NCI-H82 (cell line): ENCODE measurements around the gene RPL32.
"Not testable (repeated sequence)": the region's sequence is repeated elsewhere in the genome, so short reads cannot be mapped to it uniquely, and the experiment has no call there.

ENCODE experiments used
- DNase-seq: peaks from one replicate; lab custom pipeline; 2025; lab: John Stamatoyannopoulos, UW

Gene RPL32

GRCh38 chr3:12841149-12841969, at the start of gene RPL32:
Gene RPL32 (minus strand): TSS chr3:12841565. CDS start chr3:12840237, 1,328 bp downstream.
- DNase-seq = peak; percentile 96

DNA sequence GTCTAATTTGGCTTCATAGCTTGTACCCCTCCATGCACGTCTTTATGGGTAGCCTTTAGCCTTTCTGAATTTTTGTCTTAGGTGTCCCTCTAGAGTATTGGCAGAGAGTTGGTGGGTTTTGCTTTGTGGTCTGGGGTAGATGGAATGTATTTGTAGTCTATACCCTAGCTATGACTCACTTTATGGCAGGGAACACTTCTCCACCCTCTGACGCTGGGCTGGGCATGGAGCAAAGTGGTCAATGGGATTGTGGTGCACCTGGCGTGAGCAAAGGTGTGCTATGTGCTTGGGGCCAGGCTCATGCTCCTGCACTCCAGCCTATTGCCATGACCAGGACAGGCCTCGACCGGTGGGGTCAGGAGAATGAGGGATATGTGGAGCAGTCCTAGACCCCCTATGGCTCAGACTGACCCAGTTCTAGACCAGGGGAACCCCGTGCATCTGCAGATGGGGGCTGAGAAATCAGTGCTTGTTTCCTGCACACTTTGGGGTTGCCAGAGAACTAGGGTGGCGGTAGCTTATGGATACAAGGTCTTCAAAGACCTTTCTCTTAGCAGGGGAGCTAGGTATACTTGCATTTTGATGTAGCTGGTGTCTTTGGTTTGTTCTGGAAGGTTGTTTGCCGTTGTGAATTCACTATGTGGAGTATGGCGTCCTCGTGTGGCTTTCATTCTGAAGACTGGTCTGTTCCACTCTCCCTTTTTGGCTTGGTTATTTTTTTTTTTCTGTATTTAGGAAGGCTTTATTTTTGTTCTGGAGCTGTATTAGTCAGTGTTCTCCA, 49.4 kb upstream of the RPL32 start:
- DNase-seq = no peak

DNA sequence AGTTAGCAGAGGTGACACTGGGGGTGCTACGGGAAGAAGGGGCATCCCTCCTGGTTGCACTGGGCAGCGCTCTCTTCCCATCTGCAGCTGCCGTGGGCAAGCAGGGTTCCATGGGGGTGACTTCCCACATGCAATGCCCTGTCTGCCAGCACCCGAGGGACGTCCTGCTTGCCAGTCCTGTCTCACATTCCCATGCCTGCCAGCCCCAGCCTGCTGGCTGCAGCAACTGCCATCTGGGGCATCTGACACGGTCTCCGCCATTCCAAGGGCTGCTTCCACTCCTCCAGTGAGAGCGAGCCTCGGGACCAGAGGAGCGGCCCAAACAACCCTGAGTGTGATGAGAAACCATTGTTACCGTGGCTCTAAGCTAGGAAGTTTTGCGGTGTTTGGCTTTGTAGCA, 45.4 kb upstream of the RPL32 start:
- DNase-seq = no peak

DNA sequence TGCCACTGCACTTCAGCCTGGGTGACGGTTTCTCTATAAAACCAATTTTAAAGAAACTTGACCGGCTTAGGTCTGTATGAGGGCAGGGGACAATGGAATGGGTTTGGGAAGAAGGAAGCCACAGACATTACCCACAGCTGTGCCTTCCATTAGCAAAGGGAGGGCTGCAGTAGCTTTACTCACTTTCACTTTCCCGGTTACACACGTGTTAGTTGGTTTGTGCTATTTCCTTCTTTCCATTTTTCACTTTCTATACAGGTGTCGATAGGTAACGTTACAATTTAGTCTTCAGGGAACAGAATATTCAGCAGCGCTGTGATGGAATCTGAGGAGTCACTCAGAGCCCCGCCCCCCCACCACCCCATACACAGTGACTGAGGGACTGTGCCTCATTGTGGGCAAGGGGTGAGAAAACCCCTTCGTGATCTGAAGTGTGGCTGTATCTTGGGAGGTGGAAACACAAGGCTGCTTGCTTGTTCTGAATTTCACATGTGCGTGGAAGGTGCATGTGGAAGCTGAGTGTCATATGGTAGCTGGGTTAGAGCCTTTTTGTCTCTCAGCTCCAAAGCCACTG, 44.8 kb upstream of the RPL32 start:
- no peak for DNase-seq

DNA sequence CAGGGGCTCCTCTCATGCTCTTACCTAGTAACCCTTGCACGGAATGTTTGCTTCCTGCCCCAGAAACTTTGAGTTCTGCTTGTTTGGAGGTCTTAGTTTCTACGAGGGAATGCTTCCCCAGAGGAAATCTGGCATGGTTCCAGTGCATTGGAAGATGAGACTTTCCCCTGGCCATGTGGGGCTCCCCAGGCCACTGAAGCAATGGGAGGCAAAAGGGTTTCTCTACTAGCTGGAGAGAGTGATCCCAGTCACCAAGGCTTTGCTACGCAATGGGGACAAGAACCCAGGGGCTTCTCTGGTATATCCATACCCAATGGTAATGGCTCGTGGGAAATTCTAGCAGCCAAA, 44.2 kb upstream of the RPL32 start:
- no peak for DNase-seq

- DNase-seq = no peak
Measured at GRCh38 chr3:12884790-12885582, 43.6 kb upstream of the RPL32 start.

DNA sequence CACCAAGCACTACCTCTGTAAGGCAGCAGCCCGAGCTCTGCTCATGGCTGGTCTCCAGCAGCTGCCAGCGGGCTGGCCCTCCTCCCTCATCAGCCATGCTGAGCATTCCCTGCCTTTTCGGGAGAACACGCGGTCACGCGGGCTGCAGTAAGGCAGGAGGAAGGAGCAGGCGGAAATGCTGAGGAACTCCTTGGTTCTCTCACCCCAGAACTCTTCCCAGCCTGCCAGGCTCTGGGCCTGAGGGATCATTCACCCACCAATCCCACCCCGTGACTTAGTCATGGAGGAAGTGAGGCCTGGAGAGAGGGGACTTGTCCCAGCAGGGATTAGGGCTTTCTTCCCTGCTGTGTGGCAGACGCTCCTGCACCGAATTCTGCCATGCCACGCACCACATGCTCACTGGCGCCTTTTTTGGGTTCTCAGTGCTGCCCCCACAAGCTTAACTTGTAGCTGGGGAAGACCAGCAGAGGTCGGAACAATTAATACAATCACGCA, 42.9 kb upstream of the RPL32 start:
- DNase-seq = no peak

GRCh38 chr3:12882336-12883310, 41.3 kb upstream of the RPL32 start:
- no peak for DNase-seq

DNA sequence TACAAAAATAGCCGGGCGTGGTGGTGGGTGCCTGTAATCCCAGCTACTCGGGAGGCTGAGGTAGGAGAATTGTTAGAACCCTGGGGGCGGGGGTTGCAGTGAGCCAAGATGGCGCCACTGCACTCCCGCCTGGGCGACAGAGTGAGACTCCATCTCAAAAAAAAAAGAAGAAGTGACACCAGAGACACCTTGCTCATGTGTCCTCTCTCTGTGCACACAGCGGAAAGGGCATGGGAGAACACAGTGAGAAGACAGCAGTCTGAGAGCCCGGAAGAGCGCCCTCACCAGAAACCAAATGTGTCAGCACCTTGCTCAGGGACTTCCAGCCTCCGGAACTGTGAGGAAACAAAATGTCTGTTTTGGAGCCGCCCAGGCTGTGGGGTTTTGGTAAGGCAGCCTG, 40.5 kb upstream of the RPL32 start:
- not testable (repeated sequence) for DNase-seq

GRCh38 chr3:12879191-12879815, 37.9 kb upstream of the RPL32 start:
- no peak for DNase-seq

- DNase-seq = not testable (repeated sequence)
Measured at GRCh38 chr3:12878758-12879157, 37.4 kb upstream of the RPL32 start.

DNA sequence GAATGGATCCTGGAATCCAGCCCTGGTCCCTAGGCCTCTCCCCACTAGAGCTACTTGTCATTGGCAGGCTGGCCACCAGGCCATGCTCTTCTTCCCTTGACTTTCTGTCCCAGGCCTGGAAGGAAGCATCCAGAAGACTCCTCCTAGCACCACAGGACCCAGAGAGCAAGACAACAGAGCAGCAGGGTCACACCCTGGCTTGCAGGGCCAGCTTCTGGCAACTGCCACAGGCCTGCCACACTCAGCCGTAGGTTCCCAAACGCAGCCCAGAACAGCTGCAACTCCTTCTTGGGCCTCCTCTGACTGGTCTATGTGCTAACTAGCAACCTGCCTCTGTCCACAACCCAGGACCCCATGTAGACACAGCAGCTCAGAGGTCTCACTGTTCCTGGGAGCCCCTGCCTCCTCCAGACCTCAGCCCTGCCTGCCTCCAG, 36.8 kb upstream of the RPL32 start:
- no peak for DNase-seq

- DNase-seq = no peak
Measured at GRCh38 chr3:12877040-12877439, 35.7 kb upstream of the RPL32 start.

DNA sequence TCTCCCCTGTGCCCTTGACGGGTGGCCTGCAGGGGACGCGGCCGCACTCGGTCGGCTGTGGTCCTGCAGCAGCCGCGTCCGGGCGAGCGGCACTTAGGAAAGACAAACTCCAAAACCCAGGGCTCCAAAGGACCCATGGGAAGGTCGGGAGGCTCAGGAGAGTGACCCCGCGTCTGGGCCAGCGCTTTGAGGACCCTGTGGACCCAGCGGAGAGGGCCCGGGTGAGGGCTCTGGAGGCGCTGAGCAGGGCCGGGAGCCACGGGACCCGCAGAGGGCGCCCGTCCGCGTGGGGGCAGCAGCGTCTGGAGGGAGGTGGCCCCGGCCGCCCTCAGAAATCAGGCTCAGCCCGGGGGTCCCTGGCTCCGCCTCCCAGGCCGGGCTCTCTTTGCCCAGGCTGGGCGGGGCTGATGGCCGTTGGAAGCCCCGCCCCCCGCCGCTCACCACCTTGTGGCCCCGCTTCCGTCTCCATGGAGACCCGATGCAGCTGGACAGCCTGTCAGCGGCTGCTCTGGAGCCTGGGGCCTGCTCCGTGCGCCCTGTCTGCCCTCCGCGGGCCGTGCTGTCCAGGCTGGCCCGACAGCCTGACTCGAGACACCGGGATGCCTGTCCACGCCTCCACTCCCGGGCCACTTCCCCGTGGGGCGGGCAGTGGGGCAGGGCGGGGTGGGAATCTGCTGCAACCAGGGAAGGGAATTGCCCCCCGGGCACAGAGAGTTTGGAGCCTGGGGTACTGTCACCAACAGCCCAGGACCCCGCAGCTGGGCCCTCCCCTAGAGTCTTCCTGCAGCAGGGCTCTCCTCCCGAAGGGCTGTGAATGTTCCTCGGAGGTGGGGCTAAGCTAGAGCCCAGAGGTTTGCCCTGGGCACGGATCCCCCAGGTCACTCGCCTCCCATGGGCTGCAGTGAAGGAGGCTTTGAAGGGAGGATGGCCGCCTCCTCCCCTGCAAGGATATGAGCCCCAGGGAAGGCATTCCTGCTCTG, 34.8 kb upstream of the RPL32 start:
- peak; percentile 84 for DNase-seq

DNA sequence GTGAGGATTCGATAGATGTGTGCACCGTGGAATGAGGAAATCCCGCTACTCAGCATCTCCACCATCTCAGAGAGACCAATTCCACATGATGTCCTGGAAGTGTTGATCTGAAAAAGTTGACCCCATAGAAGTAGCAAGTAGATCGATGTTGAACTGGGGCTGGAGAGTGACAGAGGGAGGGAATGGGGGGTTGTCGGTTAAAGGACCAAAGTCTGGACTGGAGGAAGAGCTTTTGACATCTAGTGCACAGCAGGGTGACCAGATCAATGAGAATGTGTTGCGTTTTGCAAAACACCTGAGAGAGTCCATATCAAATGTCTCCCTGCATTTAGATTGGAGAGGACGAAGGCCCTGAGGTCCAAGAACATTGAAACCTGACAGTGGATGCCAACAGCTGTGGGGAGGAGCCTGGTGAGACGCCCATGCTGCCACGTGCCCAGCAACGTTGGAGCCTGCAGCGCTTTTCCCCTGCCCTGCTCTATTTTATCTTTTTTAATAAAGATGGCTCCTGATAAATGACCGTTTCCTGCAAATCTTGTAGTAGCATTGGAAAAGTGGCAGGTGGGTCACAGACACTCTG, 30.1 kb upstream of the RPL32 start:
- no peak for DNase-seq

DNA sequence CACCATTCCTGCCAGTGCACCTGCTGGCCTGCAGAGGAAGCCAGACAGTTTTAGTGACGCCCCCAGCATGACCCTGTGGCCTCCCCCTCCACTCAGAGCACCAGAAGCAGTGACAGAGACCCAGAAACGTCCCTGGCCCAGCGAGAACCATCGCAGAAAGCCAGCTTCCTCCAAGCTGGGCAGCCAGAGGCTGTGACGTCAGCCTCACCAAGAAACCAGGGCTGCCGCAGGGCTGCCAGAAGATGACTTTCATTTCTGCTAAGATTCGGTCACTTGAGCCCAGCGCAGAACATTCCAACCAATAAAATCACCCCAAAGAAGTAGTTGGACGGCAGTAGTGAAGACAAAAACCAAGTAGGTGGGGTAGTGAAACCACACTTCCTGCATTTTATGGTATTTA, 29.6 kb upstream of the RPL32 start:
- DNase-seq = no peak

DNA sequence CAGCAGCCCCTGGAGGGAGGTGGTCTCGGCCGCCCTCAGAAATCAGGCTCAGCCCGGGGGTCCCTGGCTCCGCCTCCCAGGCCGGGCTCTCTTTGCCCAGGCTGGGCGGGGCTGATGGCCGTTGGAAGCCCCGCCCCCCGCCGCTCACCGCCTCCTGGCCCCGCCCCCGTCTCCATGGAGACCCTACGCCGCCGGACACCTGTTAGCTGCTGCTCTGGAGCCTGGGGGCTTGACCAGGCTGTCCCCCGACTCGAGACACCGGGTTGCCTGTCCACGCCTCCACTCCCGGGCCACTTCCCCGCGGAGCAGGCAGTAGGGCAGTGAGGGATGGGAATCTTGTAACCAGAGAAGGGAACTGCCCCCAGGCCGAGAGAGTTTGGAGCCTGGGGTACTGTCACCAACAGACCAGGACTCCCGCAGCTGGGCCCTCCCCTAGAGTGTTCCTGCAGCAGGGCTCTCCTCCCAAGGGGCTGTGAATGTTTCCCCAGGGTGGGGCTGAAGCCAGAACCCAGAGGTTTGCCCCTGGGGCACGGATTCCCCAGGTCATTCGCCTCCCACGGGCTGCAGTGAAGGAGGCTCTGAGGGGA, 27.8 kb upstream of the RPL32 start:
- DNase-seq = peak; percentile 50
